Stomach (tissue), 9 donors: ENCODE results near the gene MTMR12. TPM values are rescaled to one million over a fixed set of nuclear protein-coding genes. Genes with fewer than 3 reads are reported as not detected.

Experiments
- DNase-seq, 2 donors: peaks; one replicate each; pipeline versions ENCODE4 v3.0.0 to v3.0.0-alpha.2; 2013 to 2019
- H3K27ac ChIP-seq, 5 donors: fragments of 200-600 bp in 4 of 5; sonication (generic) in 4 of 5; one replicate each; pipeline ENCODE4 v1.5.1; 2013 to 2019; ENCODE audit warnings: mild to moderate bottlenecking in 1 of 5, moderate library complexity in 1 of 5
- H3K27me3 ChIP-seq, 3 donors: fragments of 200-600 bp; sonication (generic); one replicate each; pipeline ENCODE4 v1.5.1; 2017 to 2019; ENCODE audit warnings: mixed run types in 1 of 3
- H3K36me3 ChIP-seq, 4 donors: fragments of 200-600 bp; sonication (generic); 1 replicate in 3 of 4; 2 replicates in 1 of 4; pipeline ENCODE4 v1.5.1; 2016 to 2019
- H3K4me1 ChIP-seq, 4 donors: fragments of 200-600 bp; sonication (generic); one replicate each; pipeline ENCODE4 v1.5.1; 2016 to 2019
- H3K4me3 ChIP-seq, 4 donors: fragments of 200-600 bp; sonication (generic) in 3 of 4; one replicate each; pipeline ENCODE4 v1.5.1; 2016 to 2019; ENCODE audit warnings: mild to moderate bottlenecking in 1 of 4
- H3K9me3 ChIP-seq, 4 donors: fragments of 200-600 bp; sonication (generic); one replicate each; pipeline ENCODE4 v1.5.1; 2016 to 2019
- CTCF ChIP-seq, 7 experiments: fragments of 450-650 bp in 4 of 7; fragments of 200-600 bp in 3 of 7; sonication (generic) in 3 of 7; IDR thresholded peaks; one replicate each; pipeline ENCODE4 v1.5.1; 2016 to 2019; ENCODE audit warnings: antibody characterized with exemption in 7 of 7, control low read depth in 2 of 7, mild to moderate bottlenecking in 1 of 7
- EP300 ChIP-seq: sonication (generic); formaldehyde crosslinking; IDR thresholded peaks from one replicate; pipeline ENCODE4 v1.6.1; 2017; ENCODE audit warnings: antibody characterized with exemption
- POLR2A ChIP-seq, 4 donors: fragments of 450-650 bp; IDR thresholded peaks; one replicate each; pipeline ENCODE4 v1.6.1; 2016; ENCODE audit warnings: antibody characterized with exemption in 4 of 4, control low read depth in 2 of 4, mild to moderate bottlenecking in 1 of 4, moderate library complexity in 1 of 4
- POLR2AphosphoS5 ChIP-seq, 3 donors: sonication (generic); formaldehyde crosslinking; IDR thresholded peaks; one replicate each; pipeline ENCODE4 v1.6.1; 2016; ENCODE audit warnings: antibody characterized with exemption in 3 of 3
- WGBS, 5 donors: extraction: QIAGEN DNeasy Blood & Tissue Kit in 3 of 5; methylation state at CpG; one replicate each; pipeline versions ENCODE4 v1.1.5 to v1.1.7; 2013 to 2018; 5-methylcytosine and 5-hydroxymethylcytosine counted together
- intact Hi-C: fragments of 100-400 bp; cut with DNase I; formaldehyde crosslinking; loops from one replicate; pipeline ENCODE4 v1.15.1; 2023; ENCODE audit warnings: low total_unique reads
- polyA plus RNA-seq, 3 donors: library from polyadenylated mRNA; stranded (reverse); fragments of 200-250 nt; gene quantifications; one replicate each; pipeline ENCODE4 v1.2.3, GENCODE V29; 2013
- total RNA-seq, 5 donors: library from RNA; depleted of rRNA; stranded (reverse); fragments of >200 nt; gene quantifications; one replicate each; pipeline versions ENCODE4 v1.1.0 to v1.2.3, GENCODE V29; 2014 to 2016
- donor health status: healthy with polysubstance abuse.
- donor health status: Bipolar disorder and iron deficiency.
- donor health status: healthy.

MTMR12 gene
- total and polyA plus RNA-seq, 8 donors = 7.2 to 51.9 (median 38.8) TPM

- TF ChIP-seq POLR2A (IDR thresholded peaks at IDR 0.05) (no peak), EP300 (no peak), CTCF (IDR thresholded peaks at IDR 0.05) (no peak), POLR2AphosphoS5 (IDR thresholded peaks at IDR 0.05) (no peak)
- peaks cover 45 to 70% (median 59%) of the 10 kb centered on the region in 4 donors for H3K4me1 ChIP-seq
- peak overlapping the region; percentile 79 to 95 (median 88) for H3K4me3 ChIP-seq
- no peaks in the 10 kb centered on the region for H3K27me3 ChIP-seq
- no peaks in the 10 kb centered on the region for H3K36me3 ChIP-seq
- H3K9me3 ChIP-seq = no peaks in the 10 kb centered on the region
- peak overlapping the region; percentile 98 to 100 (median 99) for H3K27ac ChIP-seq
- WGBS, 5 donors = 14 to 24% (median 19%) methylated on average over 16 of the region's 16 CpGs
- intact Hi-C loops = no loop called here
- DNase-seq = no peak
Measured at GRCh38 chr5:32311404-32312196, 1.1 kb downstream of the MTMR12 start.

DNA sequence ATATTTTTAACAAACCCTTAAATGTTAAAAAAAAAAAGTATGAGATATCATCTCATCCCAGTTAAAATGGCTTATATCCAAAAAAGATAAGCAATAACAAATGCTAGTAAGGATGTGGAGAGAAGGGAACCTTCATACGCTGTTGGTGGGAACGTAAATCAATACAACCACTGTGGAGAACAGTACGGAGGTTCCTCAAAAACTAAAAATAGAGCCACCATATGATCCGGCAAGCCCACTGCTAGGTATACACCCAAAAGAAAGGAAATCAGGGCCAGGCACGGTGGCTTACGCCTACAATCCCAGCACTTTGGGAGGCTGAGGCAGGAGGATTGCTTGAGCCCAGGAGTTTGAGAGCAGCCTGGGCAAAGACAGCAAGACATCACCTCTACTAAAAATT is 3.0 kb downstream of the MTMR12 start:
- DNase-seq = no peak
- Histone ChIP-seq H3K36me3 (no peaks in the 10 kb centered on the region), H3K9me3 (no peaks in the 10 kb centered on the region), H3K27ac (peak overlapping the region in 3 of 5 donors; percentile 0 to 100 (median 68)), H3K4me1 (peaks cover 45 to 85% (median 67%) of the 10 kb centered on the region in 4 donors), H3K27me3 (no peaks in the 10 kb centered on the region), H3K4me3 (no peak overlapping the region)
- intact Hi-C loops = no loop called here
- 69 to 80% (median 73%) methylated on average over 6 of the region's 6 CpGs for WGBS, 5 donors
- no peak for TF ChIP-seq CTCF (IDR thresholded peaks at IDR 0.05)
- no peak for TF ChIP-seq EP300
- no peak for TF ChIP-seq POLR2AphosphoS5 (IDR thresholded peaks at IDR 0.05)
- no peak for TF ChIP-seq POLR2A (IDR thresholded peaks at IDR 0.05)

- no peak for DNase-seq
- no peak for TF ChIP-seq CTCF (IDR thresholded peaks at IDR 0.05)
- no peak for TF ChIP-seq EP300
- no peak for TF ChIP-seq POLR2A (IDR thresholded peaks at IDR 0.05)
- peak in 1 of 3 donors; percentile 68 for TF ChIP-seq POLR2AphosphoS5 (IDR thresholded peaks at IDR 0.05)
- Histone ChIP-seq H3K4me3 (no peak overlapping the region), H3K27ac (peak overlapping the region; percentile 62 to 100 (median 66)), H3K4me1 (peaks cover 52 to 86% (median 69%) of the 10 kb centered on the region in 4 donors), H3K9me3 (no peaks in the 10 kb centered on the region), H3K36me3 (no peaks in the 10 kb centered on the region), H3K27me3 (no peaks in the 10 kb centered on the region)
- intact Hi-C loops = no loop called here
- 32 to 45% (median 44%) methylated on average over 3 of the region's 3 CpGs for WGBS, 5 donors
Measured at GRCh38 chr5:32308946-32309345, 3.8 kb downstream of the MTMR12 start.

GRCh38 chr5:32307769-32308194 is 5.0 kb downstream of the MTMR12 start:
- no peaks in the 10 kb centered on the region for H3K27me3 ChIP-seq
- TF ChIP-seq EP300 (no peak), POLR2AphosphoS5 (IDR thresholded peaks at IDR 0.05) (peak in 2 of 3 donors; percentile 23 to 24), CTCF (IDR thresholded peaks at IDR 0.05) (no peak)
- H3K4me1 ChIP-seq = peaks cover 56 to 92% (median 76%) of the 10 kb centered on the region in 4 donors
- 69 to 87% (median 72%) methylated on average over 3 to 4 of the region's 4 CpGs for WGBS, 5 donors
- H3K4me3 ChIP-seq = no peak overlapping the region
- H3K36me3 ChIP-seq = no peaks in the 10 kb centered on the region
- peak overlapping the region; percentile 62 to 100 (median 66) for H3K27ac ChIP-seq
- DNase-seq = no peak
- H3K9me3 ChIP-seq = no peaks in the 10 kb centered on the region
- intact Hi-C loops = no loop called here
